ENCODE results near the gene MTHFD1L.

MTHFD1L gene

DNA sequence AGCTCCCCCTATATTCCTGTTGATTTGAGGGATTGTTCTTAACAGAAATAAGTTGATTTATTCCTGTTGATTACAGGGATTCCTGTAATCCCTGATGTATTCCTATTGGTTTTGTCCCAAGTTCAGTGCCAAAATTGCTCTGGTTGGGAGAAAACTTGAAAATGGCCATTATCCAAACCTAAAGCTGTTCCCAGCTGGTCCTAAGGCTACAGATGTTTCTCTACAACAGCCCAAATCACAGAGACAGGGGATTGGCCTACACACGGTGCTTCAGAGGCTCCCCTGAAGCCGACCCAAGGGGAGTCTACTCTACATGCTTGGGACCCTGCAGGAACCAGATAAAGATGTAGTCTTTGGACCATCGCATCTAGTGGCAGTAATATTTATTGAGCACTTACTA lies 275.3 kb downstream of the MTHFD1L start:
- 91% methylated on average over 3 of the region's 3 CpGs for WGBS, 2 experiments
- Histone ChIP-seq H3K9me3 (ENCODE audit: control insufficient read depth, low read length) (no peaks in the 10 kb centered on the region), H3K4me1 (ENCODE audit: control insufficient read depth, insufficient read depth, low read length) (no peaks in the 10 kb centered on the region), H3K4me3 (ENCODE audit: insufficient read depth, low read depth, low read length) (no peak overlapping the region), H3K27ac (ENCODE audit: insufficient read depth, low read depth, low read length, poor library complexity, severe bottlenecking) (no peak overlapping the region), H3K36me3 (ENCODE audit: control insufficient read depth, insufficient read depth, low read length) (no peaks in the 10 kb centered on the region), H3K27me3 (ENCODE audit: control insufficient read depth, insufficient read depth, low read length, poor library complexity, severe bottlenecking) (no peaks in the 10 kb centered on the region)

DNA sequence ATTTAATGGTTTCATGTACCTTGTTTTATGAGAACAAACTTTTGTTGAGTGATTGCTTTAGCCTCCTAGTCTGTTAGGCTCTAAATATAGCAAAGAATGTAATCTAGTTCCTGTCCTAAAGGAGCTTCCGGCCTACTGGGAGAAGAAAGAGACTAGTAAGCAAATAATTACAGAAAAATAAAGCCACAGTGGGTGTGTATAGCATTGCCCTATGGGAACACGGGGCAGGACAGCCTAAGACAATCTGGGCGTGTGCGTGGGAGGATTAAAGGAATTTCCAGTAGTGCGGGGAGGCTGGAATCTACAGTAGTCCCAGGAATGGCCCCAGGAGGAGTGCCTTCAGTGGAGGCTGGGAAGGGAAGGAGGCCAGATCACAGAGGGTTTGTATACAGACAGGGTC lies 276.2 kb downstream of the MTHFD1L start:
- H3K36me3 ChIP-seq (ENCODE audit: control insufficient read depth, insufficient read depth, low read length): no peaks in the 10 kb centered on the region
- H3K27ac ChIP-seq (ENCODE audit: insufficient read depth, low read depth, low read length, poor library complexity, severe bottlenecking): no peak overlapping the region
- H3K27me3 ChIP-seq (ENCODE audit: control insufficient read depth, insufficient read depth, low read length, poor library complexity, severe bottlenecking): no peaks in the 10 kb centered on the region
- no peaks in the 10 kb centered on the region for H3K4me1 ChIP-seq (ENCODE audit: control insufficient read depth, insufficient read depth, low read length)
- H3K4me3 ChIP-seq (ENCODE audit: insufficient read depth, low read depth, low read length): no peak overlapping the region
- H3K9me3 ChIP-seq (ENCODE audit: control insufficient read depth, low read length): no peaks in the 10 kb centered on the region
- WGBS, 2 experiments: 90 to 94% methylated on average over 5 of the region's 5 CpGs

DNA sequence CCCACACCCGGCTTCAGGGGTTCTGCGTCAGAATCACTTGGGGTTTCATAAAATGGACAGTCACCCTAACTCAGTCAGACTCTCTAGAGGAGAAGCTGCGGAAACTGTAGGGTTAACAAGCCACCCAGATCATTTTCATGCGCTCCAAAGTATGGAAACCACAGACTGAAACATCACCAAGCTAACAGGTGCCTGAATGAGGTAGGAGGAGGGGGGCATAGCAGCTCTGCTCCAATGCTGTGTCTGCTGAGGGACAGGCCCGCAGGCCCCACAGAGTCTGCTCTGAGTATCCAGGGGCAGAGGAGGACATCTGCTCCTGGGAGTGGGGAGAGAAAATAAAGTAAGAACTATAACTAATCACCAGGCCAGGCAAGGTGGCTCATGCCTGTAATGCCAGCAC lies 277.2 kb downstream of the MTHFD1L start:
- Histone ChIP-seq H3K9me3 (ENCODE audit: control insufficient read depth, low read length) (no peaks in the 10 kb centered on the region), H3K4me1 (ENCODE audit: control insufficient read depth, insufficient read depth, low read length) (no peaks in the 10 kb centered on the region), H3K27ac (ENCODE audit: insufficient read depth, low read depth, low read length, poor library complexity, severe bottlenecking) (no peak overlapping the region), H3K27me3 (ENCODE audit: control insufficient read depth, insufficient read depth, low read length, poor library complexity, severe bottlenecking) (no peaks in the 10 kb centered on the region), H3K4me3 (ENCODE audit: insufficient read depth, low read depth, low read length) (no peak overlapping the region), H3K36me3 (ENCODE audit: control insufficient read depth, insufficient read depth, low read length) (no peaks in the 10 kb centered on the region)
- 81 to 82% methylated on average over 5 of the region's 5 CpGs for WGBS, 2 experiments

DNA sequence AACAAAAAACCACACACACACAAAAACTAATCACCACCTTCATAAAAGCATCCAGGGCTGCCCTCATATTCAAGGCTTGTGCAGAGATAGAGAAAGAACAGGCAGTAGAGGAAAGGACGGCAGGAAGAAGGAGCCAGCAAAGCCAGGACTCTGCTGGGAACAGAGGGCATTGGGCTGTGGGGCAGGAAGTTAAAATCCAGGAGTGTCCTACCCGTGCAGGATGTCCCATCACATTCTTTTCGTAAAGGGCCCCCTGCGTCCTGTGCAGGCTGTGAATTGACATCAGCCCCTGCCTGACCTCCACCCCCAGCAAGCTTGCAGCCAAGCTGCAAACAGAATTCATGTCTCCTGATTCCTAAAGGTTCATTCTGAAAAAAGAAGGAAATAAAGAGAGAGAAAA lies 277.8 kb downstream of the MTHFD1L start:
- Histone ChIP-seq H3K27ac (ENCODE audit: insufficient read depth, low read depth, low read length, poor library complexity, severe bottlenecking) (no peak overlapping the region), H3K9me3 (ENCODE audit: control insufficient read depth, low read length) (no peaks in the 10 kb centered on the region), H3K4me3 (ENCODE audit: insufficient read depth, low read depth, low read length) (no peak overlapping the region), H3K4me1 (ENCODE audit: control insufficient read depth, insufficient read depth, low read length) (no peaks in the 10 kb centered on the region), H3K36me3 (ENCODE audit: control insufficient read depth, insufficient read depth, low read length) (no peaks in the 10 kb centered on the region), H3K27me3 (ENCODE audit: control insufficient read depth, insufficient read depth, low read length, poor library complexity, severe bottlenecking) (no peaks in the 10 kb centered on the region)
- WGBS, 2 experiments: 68 to 77% methylated on average over 4 of the region's 4 CpGs

DNA sequence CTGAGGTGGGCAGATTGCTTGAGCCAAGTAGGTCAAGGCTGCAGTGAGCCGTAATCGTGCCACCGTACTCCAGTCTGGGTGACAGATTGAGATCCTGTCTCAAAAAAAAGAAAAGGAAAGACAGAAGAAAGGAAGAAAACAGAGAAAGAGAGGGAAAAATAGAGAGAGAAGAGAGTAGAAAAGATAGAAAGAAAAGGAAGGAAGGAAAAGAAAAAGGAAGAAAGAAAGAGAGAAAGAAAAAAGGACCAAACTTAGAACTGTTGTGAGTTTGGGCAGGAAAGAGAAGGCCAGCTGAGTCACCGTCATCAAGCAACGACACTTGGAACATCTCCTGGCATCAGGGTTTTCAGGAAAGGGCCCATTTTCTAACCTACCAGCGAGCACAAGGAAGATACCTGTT lies 278.3 kb downstream of the MTHFD1L start:
- Histone ChIP-seq H3K27ac (ENCODE audit: insufficient read depth, low read depth, low read length, poor library complexity, severe bottlenecking) (no peak overlapping the region), H3K4me3 (ENCODE audit: insufficient read depth, low read depth, low read length) (no peak overlapping the region), H3K4me1 (ENCODE audit: control insufficient read depth, insufficient read depth, low read length) (no peaks in the 10 kb centered on the region), H3K36me3 (ENCODE audit: control insufficient read depth, insufficient read depth, low read length) (no peaks in the 10 kb centered on the region), H3K9me3 (ENCODE audit: control insufficient read depth, low read length) (no peaks in the 10 kb centered on the region), H3K27me3 (ENCODE audit: control insufficient read depth, insufficient read depth, low read length, poor library complexity, severe bottlenecking) (no peaks in the 10 kb centered on the region)
- whole genome bisulfite sequencing, 2 experiments: 92 to 95% methylated on average over 6 of the region's 6 CpGs

DNA sequence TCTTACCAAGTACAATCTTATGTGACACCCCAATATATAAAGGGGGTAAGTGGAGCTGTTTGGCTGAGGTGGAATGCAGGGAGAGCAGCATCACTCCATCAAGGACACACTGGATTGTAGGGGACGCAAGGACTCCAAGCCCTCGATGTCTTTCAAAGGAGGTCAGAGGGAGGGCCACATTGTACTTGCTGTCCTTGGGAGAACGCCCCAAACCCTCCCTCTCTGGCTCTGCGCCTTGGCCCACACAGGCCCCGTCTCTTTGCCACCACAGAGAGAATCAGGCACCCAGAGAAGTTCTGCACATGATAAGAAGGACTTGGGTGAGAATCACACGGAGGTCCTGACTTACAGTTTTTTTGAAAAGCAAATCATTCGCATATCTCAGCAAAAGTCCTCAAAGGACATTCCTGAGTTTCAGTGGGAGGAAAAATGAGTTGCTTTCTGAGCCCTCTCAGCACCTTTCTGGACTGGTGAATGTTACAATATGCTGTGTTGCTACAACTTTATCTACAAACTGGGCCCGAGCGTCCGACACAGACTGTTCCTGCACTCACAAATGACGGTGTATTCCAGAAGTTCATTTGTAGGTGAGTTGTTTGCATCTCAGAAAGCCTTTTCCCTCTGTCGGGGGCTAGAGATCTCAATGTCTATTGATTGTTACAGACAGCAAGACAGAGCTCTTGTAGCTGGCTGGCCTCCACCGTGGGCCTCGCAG lies 281.8 kb downstream of the MTHFD1L start:
- Histone ChIP-seq H3K27me3 (ENCODE audit: control insufficient read depth, insufficient read depth, low read length, poor library complexity, severe bottlenecking) (no peaks in the 10 kb centered on the region), H3K9me3 (ENCODE audit: control insufficient read depth, low read length) (no peaks in the 10 kb centered on the region), H3K36me3 (ENCODE audit: control insufficient read depth, insufficient read depth, low read length) (no peaks in the 10 kb centered on the region), H3K4me1 (ENCODE audit: control insufficient read depth, insufficient read depth, low read length) (no peaks in the 10 kb centered on the region), H3K4me3 (ENCODE audit: insufficient read depth, low read depth, low read length) (no peak overlapping the region), H3K27ac (ENCODE audit: insufficient read depth, low read depth, low read length, poor library complexity, severe bottlenecking) (no peak overlapping the region)
- 92 to 93% methylated on average over 14 of the region's 14 CpGs for WGBS, 2 experiments

DNA sequence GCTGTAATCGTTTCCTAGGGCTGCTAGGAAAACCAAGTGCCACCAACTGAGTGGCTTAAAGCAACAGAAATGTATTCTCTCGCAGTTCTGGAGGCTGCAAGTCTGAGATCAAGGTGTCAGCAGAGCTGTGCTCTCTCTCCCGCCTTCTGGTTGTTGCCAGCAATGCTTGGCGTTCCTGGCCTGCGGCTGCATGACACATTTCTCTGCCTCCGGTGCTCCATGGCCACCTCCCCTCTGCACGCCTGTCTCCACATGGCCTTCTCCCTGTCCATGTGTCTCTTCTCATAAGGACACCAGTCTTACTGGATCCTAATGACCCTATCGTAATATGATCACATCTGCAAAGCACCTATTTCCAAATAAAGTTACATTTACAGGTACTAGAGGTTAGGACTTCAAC lies 282.6 kb downstream of the MTHFD1L start:
- H3K27me3 ChIP-seq (ENCODE audit: control insufficient read depth, insufficient read depth, low read length, poor library complexity, severe bottlenecking): no peaks in the 10 kb centered on the region
- no peaks in the 10 kb centered on the region for H3K4me1 ChIP-seq (ENCODE audit: control insufficient read depth, insufficient read depth, low read length)
- no peak overlapping the region for H3K27ac ChIP-seq (ENCODE audit: insufficient read depth, low read depth, low read length, poor library complexity, severe bottlenecking)
- no peak overlapping the region for H3K4me3 ChIP-seq (ENCODE audit: insufficient read depth, low read depth, low read length)
- no peaks in the 10 kb centered on the region for H3K9me3 ChIP-seq (ENCODE audit: control insufficient read depth, low read length)
- 78 to 82% methylated on average over 8 of the region's 8 CpGs for WGBS, 2 experiments
- no peaks in the 10 kb centered on the region for H3K36me3 ChIP-seq (ENCODE audit: control insufficient read depth, insufficient read depth, low read length)

DNA sequence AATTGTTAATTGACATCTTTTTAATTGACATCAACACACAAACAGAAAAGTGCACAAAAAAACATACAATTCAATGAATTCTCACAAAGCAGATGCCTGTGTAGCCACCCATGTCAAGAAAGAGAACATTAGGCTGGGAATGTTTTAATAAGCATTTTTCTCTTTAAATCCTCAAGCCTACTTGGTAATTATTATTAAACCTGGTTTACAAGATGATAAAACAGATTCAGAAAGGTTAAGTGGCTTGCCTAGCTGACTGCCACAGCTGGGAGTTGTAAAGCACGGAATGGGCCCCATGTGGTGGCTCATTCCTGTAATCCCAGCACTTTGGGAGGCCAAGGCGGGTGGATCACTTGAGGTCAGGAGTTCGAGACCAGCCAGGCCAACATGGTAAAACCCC lies 284.3 kb downstream of the MTHFD1L start:
- H3K36me3 ChIP-seq (ENCODE audit: control insufficient read depth, insufficient read depth, low read length): no peaks in the 10 kb centered on the region
- 89% methylated on average over 3 of the region's 3 CpGs for WGBS, 2 experiments
- no peaks in the 10 kb centered on the region for H3K4me1 ChIP-seq (ENCODE audit: control insufficient read depth, insufficient read depth, low read length)
- no peak overlapping the region for H3K27ac ChIP-seq (ENCODE audit: insufficient read depth, low read depth, low read length, poor library complexity, severe bottlenecking)
- no peak overlapping the region for H3K4me3 ChIP-seq (ENCODE audit: insufficient read depth, low read depth, low read length)
- no peaks in the 10 kb centered on the region for H3K9me3 ChIP-seq (ENCODE audit: control insufficient read depth, low read length)
- no peaks in the 10 kb centered on the region for H3K27me3 ChIP-seq (ENCODE audit: control insufficient read depth, insufficient read depth, low read length, poor library complexity, severe bottlenecking)

Data from ectodermal cell (in vitro differentiated cells).